Aortic smooth muscle cell (primary cell): Measurements from ENCODE around the gene RNF6. TPM values are rescaled to one million over a fixed set of nuclear protein-coding genes. Genes with fewer than 3 reads are reported as not detected.

Experiments used
- total RNA-seq: library from RNA; depleted of rRNA; stranded (reverse); fragments of >200 nt; gene quantifications from 2 replicates; pipeline ENCODE4 v1.2.3, GENCODE V29; 2014

RNF6 gene
- 57.7 and 58.2 TPM in 2 replicates for total RNA-seq

DNA sequence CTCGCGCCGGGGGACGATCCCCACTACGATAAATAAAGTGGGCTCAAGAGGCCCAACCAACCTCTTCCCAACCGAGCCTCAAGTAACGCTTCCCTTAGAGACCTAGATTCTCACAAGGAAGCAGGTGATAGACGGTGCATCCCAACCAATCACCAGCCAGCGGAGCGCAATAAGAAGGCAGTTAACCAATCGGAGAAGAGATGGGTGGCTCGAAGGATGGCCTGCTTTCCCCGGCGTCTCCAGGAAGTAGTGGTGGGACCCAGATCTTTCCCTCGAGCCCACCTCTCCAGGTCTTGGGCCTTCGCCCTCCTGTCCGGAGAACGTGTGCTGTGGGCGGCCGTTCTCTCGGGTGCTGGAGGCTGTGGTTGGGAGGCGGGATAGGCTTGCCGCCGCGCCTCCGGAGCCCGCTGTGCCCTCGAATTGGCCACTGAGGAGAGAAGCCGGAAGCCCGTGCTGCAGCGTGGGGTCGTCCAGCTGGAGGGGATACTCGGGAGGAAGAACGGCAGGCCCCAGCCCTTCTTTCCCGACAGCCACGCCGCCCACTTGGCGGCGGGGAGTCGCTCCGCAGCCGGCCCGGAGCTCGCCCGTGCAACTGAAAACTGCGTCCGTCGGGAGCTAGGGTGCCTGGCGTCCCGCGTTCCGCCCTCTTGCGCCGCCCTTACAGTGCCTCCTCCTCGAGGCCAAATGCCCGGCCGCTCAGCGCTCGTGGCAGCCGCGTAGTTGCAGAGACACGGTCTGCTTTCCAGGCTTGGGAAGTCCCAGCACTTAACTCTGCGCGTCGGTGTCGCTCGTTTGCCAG, at the start of gene RNF6:
Gene RNF6, minus strand, starts transcription at position 594 of the 799 bp plus-strand sequence. CDS start 2,665 bp downstream, outside the sequence.

DNA sequence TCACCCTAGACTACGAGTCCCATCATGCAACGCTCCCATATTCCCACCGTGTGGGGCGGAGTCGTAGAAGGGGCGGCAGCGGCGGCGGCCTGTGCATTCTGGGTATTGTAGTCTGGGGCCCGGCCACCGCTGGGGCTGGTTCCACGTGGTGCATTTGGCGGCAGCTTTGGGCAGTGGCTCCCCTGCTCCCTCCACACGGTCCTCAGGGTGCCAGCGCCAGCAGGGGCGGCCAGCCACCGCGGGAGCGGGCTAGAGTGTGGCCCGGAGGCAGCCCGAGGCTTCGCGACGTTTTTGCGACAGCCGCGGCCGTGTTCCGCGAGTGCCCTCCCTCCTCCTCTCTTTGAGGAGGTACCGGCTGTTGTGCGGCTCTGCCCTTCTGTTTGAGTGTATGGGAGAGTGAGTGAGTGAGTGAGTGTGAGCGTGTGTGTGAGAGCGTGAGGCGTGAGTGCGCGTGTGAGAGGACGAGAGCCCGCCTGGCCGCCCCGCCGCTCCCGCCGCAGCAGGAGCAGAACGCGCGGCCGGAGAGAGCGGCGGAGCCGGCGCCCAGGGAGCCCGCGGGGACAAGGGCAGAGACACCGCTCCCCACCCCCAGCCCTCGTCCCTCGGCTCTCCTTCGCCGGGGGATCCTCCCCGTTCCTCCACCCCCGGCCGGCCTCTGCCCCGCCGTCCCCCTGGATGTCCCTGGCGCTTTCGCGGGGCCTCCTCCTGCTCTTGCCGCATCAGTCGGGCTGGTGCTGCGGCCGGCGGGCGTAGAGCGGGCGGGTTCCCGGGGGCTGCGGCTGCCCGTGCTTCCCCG, 31.9 kb upstream of the RNF6 start, which contains the start of gene CDK8:
Gene CDK8, plus strand, starts transcription at position 343 of the 796 bp plus-strand sequence. CDS start 513 bp downstream, outside the sequence.

Other genes starting within 250 kb of the RNF6 start
- gene SHISA2, start 170.3 kb downstream of the RNF6 start, total RNA-seq: under 0.01 TPM in 1 of 2 replicates, not detected in the other
- gene CDK8, start 31.8 kb upstream of the RNF6 start, total RNA-seq: 12.6 and 14.6 TPM in 2 replicates